ENCODE data around the gene DCAF10.
"Not testable (repeated sequence)": the region's sequence is repeated elsewhere in the genome, so short reads cannot be mapped to it uniquely, and the experiment has no call there.

Gene DCAF10, protein sequence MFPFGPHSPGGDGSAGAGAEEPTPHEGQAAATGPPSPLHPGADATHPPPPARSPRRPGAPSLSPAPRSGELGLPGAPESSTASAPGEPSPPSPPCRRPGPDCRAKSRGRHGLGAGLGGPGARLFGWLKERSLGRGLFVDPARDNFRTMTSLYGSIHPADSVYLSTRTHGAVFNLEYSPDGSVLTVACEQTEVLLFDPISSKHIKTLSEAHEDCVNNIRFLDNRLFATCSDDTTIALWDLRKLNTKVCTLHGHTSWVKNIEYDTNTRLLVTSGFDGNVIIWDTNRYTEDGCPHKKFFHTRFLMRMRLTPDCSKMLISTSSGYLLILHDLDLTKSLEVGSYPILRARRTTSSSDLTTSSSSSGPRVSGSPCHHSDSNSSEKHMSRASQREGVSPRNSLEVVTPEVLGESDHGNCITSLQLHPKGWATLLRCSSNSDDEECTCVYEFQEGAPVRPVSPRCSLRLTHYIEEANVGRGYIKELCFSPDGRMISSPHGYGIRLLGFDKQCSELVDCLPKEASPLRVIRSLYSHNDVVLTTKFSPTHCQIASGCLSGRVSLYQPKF

DNA sequence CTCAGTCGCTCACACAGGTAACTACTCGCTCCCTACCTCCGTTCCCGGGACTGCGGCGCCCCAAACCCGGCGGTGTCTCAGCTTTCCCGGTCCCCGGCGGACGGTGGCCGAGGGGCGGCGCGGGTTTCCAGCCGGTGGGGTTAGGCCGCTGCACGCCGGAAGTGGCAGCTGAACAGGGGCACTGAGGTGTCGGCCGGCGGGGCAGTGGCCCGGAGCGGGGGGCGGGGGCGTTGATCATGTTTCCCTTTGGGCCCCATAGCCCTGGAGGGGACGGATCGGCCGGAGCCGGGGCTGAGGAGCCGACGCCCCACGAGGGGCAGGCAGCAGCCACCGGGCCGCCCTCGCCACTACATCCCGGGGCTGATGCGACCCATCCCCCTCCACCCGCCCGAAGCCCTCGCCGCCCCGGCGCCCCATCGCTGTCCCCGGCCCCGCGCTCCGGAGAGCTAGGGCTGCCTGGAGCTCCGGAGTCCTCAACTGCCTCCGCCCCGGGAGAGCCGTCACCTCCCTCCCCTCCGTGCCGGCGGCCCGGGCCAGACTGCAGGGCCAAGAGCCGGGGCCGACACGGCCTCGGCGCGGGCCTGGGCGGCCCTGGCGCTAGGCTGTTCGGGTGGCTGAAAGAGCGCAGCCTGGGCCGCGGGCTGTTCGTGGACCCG is at the start of gene DCAF10:
TSS of gene DCAF10 (plus strand) at position 167 of the 656 bp plus-strand sequence. CDS start at position 237, 70 bp downstream.
- no peak for FAIRE-seq

GRCh38 chr9:37751186-37751585 is 49.4 kb upstream of the DCAF10 start:
- FAIRE-seq: no peak

GRCh38 chr9:37751704-37752103 is 48.9 kb upstream of the DCAF10 start:
- FAIRE-seq: not testable (repeated sequence)

- FAIRE-seq: not testable (repeated sequence)
Measured at GRCh38 chr9:37752112-37752511, 48.5 kb upstream of the DCAF10 start.

- no peak for FAIRE-seq
Measured at GRCh38 chr9:37752642-37753488, 47.7 kb upstream of the DCAF10 start.

- no peak for FAIRE-seq
Measured at GRCh38 chr9:37753489-37754190, 47.0 kb upstream of the DCAF10 start, which contains the start of gene TRMT10B. Gene TRMT10B, plus strand, starts transcription at chr9:37753805. Its CDS starts 8,127 bp downstream, at chr9:37761932.

GRCh38 chr9:37758747-37759146 is 41.9 kb upstream of the DCAF10 start:
- no peak for FAIRE-seq

GRCh38 chr9:37760416-37761161 is 40.0 kb upstream of the DCAF10 start:
- FAIRE-seq: no peak

DNA sequence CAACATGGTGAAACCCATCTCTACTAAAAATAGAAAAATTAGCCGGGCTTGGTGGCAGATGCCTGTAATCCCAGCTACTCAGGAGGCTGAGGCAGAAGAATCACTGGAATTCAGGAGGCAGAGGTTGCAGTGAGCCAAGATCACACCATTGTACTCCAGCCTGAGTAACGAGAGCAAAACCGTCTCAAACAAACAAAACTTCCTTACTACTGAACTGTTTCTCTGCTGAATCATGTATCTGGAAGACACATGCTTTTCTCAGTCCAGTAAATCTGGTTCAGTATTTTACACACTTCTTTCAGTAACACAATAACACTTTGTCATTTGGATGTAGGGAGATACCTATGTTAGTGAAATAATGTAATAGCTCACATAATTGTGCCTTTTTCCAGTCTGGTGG is 39.1 kb upstream of the DCAF10 start:
- no peak for FAIRE-seq

GRCh38 chr9:37765263-37765662 is 35.3 kb upstream of the DCAF10 start:
- FAIRE-seq: not testable (repeated sequence)

- no peak for FAIRE-seq
Measured at GRCh38 chr9:37769306-37769705, 31.3 kb upstream of the DCAF10 start.

DNA sequence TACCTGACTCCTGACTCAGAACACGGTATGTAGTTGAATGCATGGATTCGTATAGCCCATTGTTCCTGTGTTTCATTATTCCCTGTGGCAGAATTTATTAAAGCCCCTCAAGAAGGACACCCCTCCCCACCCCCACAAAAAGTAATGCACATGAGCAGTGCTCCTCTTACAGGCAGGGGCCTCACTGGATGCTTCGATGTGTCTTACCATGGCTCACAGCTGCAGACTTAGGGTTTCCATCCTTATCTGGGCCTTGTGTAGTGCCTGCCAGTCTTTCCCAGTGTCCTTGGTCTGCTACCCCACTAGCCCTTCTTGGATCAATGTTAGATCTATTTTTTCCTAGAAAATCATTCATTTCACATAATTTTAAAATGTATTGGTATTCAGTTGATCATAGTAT is 30.6 kb upstream of the DCAF10 start:
- FAIRE-seq: no peak

GRCh38 chr9:37775216-37775919 is 25.2 kb upstream of the DCAF10 start:
- FAIRE-seq: no peak

- no peak for FAIRE-seq
Measured at GRCh38 chr9:37776328-37776727, 24.3 kb upstream of the DCAF10 start.

DNA sequence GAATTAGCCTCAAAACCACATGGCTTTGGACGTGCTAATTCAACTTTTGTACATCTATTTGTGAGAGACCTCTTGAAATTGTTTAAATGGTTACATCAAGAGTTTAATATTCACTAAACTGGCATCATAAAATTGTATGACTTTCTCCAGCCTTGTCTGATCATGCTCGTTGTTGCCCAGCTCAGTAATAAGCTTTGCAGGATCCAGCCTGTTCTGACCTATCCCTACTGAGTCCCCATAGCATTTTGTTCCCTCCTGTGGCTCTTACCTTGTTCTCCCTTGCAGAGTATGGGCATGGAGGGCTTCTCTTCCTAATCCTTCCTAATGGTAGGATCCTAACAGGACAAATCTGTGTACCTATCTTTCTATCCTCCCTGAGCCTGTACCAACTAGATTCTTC is 22.1 kb upstream of the DCAF10 start:
- no peak for FAIRE-seq

DNA sequence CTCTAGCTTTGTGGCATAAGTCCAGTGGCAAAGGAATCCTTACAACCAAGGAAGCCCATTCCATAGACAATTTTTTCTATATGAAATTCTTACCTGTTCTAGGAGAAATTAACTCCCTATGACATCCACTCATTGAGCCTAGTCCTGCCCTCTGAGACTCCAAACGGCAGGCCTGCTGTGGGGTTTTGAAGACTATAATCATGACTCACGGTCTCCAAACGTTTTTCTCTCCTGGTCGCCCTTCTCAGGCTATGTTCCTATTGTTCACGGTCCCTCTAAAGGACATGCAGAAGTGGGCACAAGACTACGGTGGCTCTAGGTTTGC is 16.3 kb upstream of the DCAF10 start:
- no peak for FAIRE-seq

DNA sequence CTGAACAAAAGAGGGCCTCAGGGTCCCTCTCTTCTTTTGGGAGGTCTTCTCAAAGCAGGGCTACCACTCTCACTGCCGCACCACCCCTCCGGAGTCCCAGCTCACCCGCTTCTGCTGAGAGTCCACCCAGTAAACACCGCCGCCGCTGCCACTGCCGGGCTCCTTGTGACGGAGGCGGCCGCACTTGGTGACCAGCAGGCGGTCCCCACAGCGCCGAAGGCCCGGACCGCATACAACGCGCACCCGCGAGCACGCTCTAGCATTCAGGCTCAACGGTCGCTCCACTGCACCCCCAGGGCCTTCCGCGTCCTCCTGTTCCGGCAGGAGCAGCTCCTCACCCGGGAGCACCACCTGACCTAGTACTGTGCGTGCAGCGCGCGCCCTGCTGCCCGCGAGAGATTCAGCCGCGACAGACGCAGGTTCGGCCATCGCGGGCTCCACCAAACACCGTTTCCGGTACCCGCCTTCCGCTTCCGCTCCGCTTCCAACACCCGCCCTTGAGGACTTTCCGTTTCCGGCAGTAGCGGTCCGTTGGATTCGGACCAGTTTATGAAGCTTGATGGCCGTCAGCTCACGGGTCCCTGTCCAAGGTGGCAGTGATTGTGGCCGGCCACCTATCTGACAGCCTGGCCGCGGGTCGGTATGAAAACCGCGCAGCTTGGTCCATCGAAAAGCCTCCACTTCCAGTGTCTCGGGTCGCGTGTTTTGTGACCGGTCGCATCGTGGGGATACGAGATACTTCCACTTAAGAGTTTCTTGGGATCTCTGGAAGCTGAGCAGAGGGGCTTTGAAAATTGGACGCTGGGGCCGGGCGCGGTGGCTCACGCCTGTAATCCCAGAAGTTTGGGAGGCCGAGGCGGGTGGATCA is 15.7 kb upstream of the DCAF10 start, which contains the start of gene EXOSC3:
TSS of gene EXOSC3 (minus strand) at position 449 of the 868 bp plus-strand sequence. CDS start at position 429, 20 bp downstream.
- FAIRE-seq: no peak

GRCh38 chr9:37787059-37787458 is 13.5 kb upstream of the DCAF10 start:
- FAIRE-seq: no peak

GRCh38 chr9:37788332-37788731 is 12.3 kb upstream of the DCAF10 start:
- FAIRE-seq: no peak

- no peak for FAIRE-seq
Measured at GRCh38 chr9:37790096-37790495, 10.5 kb upstream of the DCAF10 start.
